GM19099 (cell line): ENCODE measurements around the gene ANKRD36.
A peak's percentile ranks its signal among the peaks of the same experiment; 100 is the strongest.
"Not testable (repeated sequence)": the region's sequence is repeated elsewhere in the genome, so short reads cannot be mapped to it uniquely, and the experiment has no call there.

Experiments used
- POLR2A ChIP-seq: IDR thresholded peaks from 3 replicates; pipeline ENCODE4 v1.6.1; 2011; ENCODE audit warnings: low read depth; ENCODE audit not compliant: insufficient read length; ENCODE audit errors: extremely low read depth

Gene ANKRD36

GRCh38 chr2:97113050-97113881, at the start of gene ANKRD36:
Gene ANKRD36, plus strand, starts transcription at chr2:97113153. Its CDS starts 587 bp downstream, at chr2:97113740.
- TF ChIP-seq POLR2A = peak; percentile 49

- no peak for TF ChIP-seq POLR2A
These were observed 45.5 kb upstream of the ANKRD36 start for GRCh38 chr2:97067279-97068004.

DNA sequence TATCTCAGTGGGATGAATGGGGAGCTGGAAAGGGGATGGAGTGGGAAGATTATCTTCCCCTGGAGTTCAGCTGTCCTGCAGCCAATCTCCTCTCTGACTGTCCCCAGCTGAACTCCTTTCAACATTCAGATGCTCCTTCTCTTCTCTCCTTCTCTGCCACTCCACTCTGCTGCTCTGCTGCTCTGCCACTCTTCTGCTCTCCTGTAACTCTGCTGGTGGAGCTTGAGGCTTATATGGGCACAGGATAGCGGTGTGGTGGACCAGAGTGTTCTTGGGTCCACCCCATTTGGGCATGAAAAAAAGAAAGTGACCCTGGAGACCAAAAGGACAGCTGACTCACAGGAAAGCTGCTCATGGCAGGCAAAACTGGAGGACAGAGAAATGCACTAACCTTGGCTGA, 44.9 kb upstream of the ANKRD36 start:
- TF ChIP-seq POLR2A = no peak

GRCh38 chr2:97094772-97095611, 18.0 kb upstream of the ANKRD36 start, which contains the start of gene FAHD2B:
Gene FAHD2B, minus strand, starts transcription at chr2:97094882. Its CDS starts 3,176 bp downstream, at chr2:97091706.
- not testable (repeated sequence) for TF ChIP-seq POLR2A

GRCh38 chr2:97095661-97096060, 17.3 kb upstream of the ANKRD36 start:
- no peak for TF ChIP-seq POLR2A

GRCh38 chr2:97210325-97210724, 97.4 kb downstream of the ANKRD36 start:
- TF ChIP-seq POLR2A = no peak

GRCh38 chr2:97267411-97268074, 154.6 kb downstream of the ANKRD36 start:
- no peak for TF ChIP-seq POLR2A
